Epithelial cell of esophagus (primary cell): Measurements from ENCODE around the gene PRSS3.
"Not testable (repeated sequence)": the region's sequence is repeated elsewhere in the genome, so short reads cannot be mapped to it uniquely, and the experiment has no call there.

Experiments used
- DNase-seq: peaks from one replicate; pipeline ENCODE4 v3.0.0; 2010; ENCODE audit warnings: low read depth
- H3K4me3 ChIP-seq: 2 replicates; pipeline ENCODE4 v1.5.1; 2011; ENCODE audit warnings: mild to moderate bottlenecking, low read length, control low read depth
- CTCF ChIP-seq: IDR thresholded peaks from 2 replicates; pipeline ENCODE4 v1.5.1; 2011; ENCODE audit warnings: low read depth, mild to moderate bottlenecking, low read length, control low read depth, inconsistent platforms; ENCODE audit not compliant: insufficient read depth; ENCODE audit errors: missing control alignments

PRSS3 gene

DNA sequence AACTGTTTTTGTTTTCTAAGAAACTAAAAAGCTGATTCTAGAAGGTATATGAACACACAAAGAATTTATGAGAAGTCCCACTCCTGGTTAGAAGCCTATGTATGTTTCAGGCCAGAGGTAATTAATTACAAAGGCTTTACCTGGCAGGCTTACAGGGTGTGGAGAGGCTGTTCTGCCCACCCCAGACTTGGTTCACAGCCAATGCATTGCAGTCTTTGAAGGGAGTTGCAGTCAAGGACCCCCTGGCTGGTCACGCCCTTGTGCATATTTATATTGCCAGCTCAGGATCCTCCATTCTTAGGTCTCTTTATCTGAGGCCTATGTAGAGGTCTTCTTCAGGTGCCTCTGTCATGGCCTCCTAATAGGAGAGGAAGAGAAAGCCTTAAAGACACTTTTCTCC is 13.6 kb upstream of the PRSS3 start:
- TF ChIP-seq CTCF: no peak
- DNase-seq: no peak
- H3K4me3 ChIP-seq: no peak overlapping the region

DNA sequence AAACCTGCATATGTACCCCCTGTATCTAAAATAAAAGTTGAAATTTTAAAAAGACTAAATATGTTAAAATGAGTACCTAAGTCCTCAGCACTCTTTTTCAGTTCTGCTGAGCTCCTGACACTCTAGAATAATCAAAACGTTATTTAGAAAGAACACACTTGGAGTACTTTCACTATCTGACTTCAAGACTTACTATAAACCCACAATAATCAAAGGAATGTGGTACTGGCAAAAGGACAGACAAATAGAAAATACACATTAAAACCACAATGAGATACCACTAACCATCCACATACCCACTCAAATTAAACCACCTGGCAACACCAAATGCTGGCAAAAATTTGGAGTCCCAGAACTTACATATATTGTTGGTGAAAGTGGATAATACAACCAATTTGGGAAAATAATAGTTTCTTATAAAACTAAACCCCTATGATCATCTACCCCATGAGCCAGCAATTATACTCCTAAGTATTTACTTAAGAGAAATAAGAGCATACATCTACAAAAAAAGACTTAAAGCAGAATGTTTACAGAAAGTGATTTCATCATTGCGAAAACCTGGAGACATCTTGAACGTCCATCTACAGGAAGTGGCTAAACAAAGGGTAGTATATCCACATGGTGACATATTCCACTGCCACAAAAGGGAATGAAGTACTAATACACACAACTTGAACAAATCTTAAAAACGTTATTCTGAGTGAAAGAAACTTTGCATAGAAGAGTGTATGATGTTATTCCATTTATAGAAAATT is 12.8 kb upstream of the PRSS3 start:
- DNase-seq: peak; percentile 46
- H3K4me3 ChIP-seq: no peak overlapping the region
- TF ChIP-seq CTCF: no peak

GRCh38 chr9:33785914-33786313 is 9.4 kb upstream of the PRSS3 start:
- TF ChIP-seq CTCF: peak; percentile 33
- no peak for DNase-seq
- no peak overlapping the region for H3K4me3 ChIP-seq

DNA sequence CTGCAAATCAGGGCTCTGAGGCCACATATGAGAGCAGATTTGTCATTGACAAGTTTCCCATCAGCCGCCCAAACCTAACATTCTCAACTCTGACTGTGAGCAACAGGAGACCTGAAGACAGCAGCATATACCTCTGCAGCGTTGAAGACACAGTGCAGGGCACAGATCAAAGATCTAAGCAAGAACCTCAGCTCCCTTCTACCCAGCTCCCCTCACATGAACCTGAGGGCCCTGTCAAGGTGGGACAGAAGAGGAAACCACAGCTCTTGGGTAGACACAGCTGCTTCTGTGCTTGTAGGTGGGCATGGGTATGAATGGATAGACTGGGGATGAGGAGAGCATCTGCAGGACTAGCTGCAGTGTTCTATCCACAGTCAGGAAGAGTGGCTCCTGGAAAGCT is 8.7 kb upstream of the PRSS3 start:
- no peak for TF ChIP-seq CTCF
- no peak for DNase-seq
- no peak overlapping the region for H3K4me3 ChIP-seq

GRCh38 chr9:33787839-33788238 is 7.5 kb upstream of the PRSS3 start:
- TF ChIP-seq CTCF: no peak
- DNase-seq: no peak

GRCh38 chr9:33789429-33789828 is 5.9 kb upstream of the PRSS3 start:
- not testable (repeated sequence) for H3K4me3 ChIP-seq, DNase-seq

More at GRCh38 chr9:33787839-33788238, 7.5 kb upstream of the PRSS3 start:
- no peak overlapping the region for H3K4me3 ChIP-seq

GRCh38 chr9:33791117-33791516 is 4.2 kb upstream of the PRSS3 start:
- DNase-seq: peak; percentile 84
- no peak overlapping the region for H3K4me3 ChIP-seq
- TF ChIP-seq CTCF: no peak

DNA sequence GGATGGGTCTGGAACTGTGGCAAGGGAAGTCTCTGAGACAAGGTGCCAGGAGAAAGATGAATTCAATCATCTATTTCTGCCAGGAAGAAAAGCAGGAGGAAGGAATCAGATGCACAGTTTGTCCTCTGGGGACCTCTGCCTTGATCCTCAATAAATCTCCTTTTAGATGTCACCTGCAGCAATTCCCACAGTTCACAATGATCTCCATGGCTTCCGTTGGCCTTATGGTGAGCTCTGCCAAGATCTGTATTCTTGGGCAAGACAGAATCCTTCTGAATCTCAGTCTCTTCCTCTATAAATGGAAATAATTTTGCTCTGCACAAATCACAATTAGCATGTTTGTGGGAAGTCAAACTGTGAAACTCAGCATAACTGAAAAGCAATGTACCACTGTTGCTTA is 1.9 kb upstream of the PRSS3 start:
- H3K4me3 ChIP-seq, DNase-seq: not testable (repeated sequence)
